HG03139 (cell line): ENCODE results near the gene SLC8A1.

Source experiments
- ATAC-seq: cut with Tn5 transposase; IDR thresholded peaks from one replicate; pipeline ENCODE4 v1.9.1; 2021; ENCODE audit not compliant: unreplicated experiment

Gene SLC8A1

GRCh38 chr2:40281021-40281940 lies 170.6 kb downstream of the SLC8A1 start:
- peak; percentile 47 for ATAC-seq

GRCh38 chr2:40279482-40279881 lies 172.4 kb downstream of the SLC8A1 start:
- no peak for ATAC-seq

- no peak for ATAC-seq
Measured at GRCh38 chr2:40279001-40279400, 172.9 kb downstream of the SLC8A1 start.

GRCh38 chr2:40276076-40276475 lies 175.8 kb downstream of the SLC8A1 start:
- no peak for ATAC-seq

GRCh38 chr2:40274270-40274669 lies 177.6 kb downstream of the SLC8A1 start:
- ATAC-seq, result no peak

GRCh38 chr2:40273734-40274182 lies 178.1 kb downstream of the SLC8A1 start:
- no peak for ATAC-seq

GRCh38 chr2:40271094-40271493 lies 180.8 kb downstream of the SLC8A1 start:
- ATAC-seq, result no peak

GRCh38 chr2:40270372-40270771 lies 181.5 kb downstream of the SLC8A1 start:
- no peak for ATAC-seq

GRCh38 chr2:40268566-40268965 lies 183.3 kb downstream of the SLC8A1 start:
- ATAC-seq, result no peak

GRCh38 chr2:40266201-40266600 lies 185.7 kb downstream of the SLC8A1 start:
- no peak for ATAC-seq

- no peak for ATAC-seq
Measured at GRCh38 chr2:40265602-40266001, 186.3 kb downstream of the SLC8A1 start.

GRCh38 chr2:40261042-40261441 lies 190.8 kb downstream of the SLC8A1 start:
- ATAC-seq, result no peak

GRCh38 chr2:40260437-40260836 lies 191.5 kb downstream of the SLC8A1 start:
- no peak for ATAC-seq

GRCh38 chr2:40259900-40260299 lies 192.0 kb downstream of the SLC8A1 start:
- ATAC-seq, result no peak

- ATAC-seq, result no peak
Measured at GRCh38 chr2:40258135-40258457, 193.8 kb downstream of the SLC8A1 start.

GRCh38 chr2:40257340-40258134 lies 194.4 kb downstream of the SLC8A1 start:
- ATAC-seq, result no peak

- no peak for ATAC-seq
Measured at GRCh38 chr2:40256649-40257048, 195.2 kb downstream of the SLC8A1 start.

- ATAC-seq, result no peak
Measured at GRCh38 chr2:40256008-40256407, 195.9 kb downstream of the SLC8A1 start.

- no peak for ATAC-seq
Measured at GRCh38 chr2:40255103-40255502, 196.8 kb downstream of the SLC8A1 start.

- no peak for ATAC-seq
Measured at GRCh38 chr2:40254611-40255010, 197.3 kb downstream of the SLC8A1 start.

- ATAC-seq, result no peak
Measured at GRCh38 chr2:40251137-40251536, 200.8 kb downstream of the SLC8A1 start.

GRCh38 chr2:40249577-40249976 lies 202.3 kb downstream of the SLC8A1 start:
- ATAC-seq, result no peak
